BJ (cell line): ENCODE results near the gene TNPO1. TPM values are rescaled to one million over a fixed set of nuclear protein-coding genes. Genes with fewer than 3 reads are reported as not detected.

Source experiments
- CTCF ChIA-PET: fragments of 350-600 bp; formaldehyde crosslinking; extraction: SDS; loops from one replicate; lab custom pipeline; 2021; ENCODE audit warnings: antibody characterized with exemption, inconsistent platforms; lab: Yijun Ruan, JAX
- POLR2A ChIA-PET: fragments of 300-600 bp; sonication (Branson Sonifier 250); formaldehyde crosslinking; extraction: SDS; loops from one replicate; lab custom pipeline; 2021; ENCODE audit warnings: antibody characterized with exemption; lab: Charles Lee
- DNase-seq: peaks from one replicate; pipeline ENCODE4 v3.0.0-alpha.2; 2011; ENCODE audit warnings: low read depth
- H3K27me3 ChIP-seq: 2 replicates; pipeline ENCODE4 v1.6.0; 2011; ENCODE audit warnings: low read length; ENCODE audit not compliant: control insufficient read depth, insufficient read depth
- H3K36me3 ChIP-seq: 2 replicates; pipeline ENCODE4 v1.5.1; 2011; ENCODE audit warnings: low read length; ENCODE audit not compliant: control insufficient read depth, insufficient read depth
- H3K4me3 ChIP-seq: 2 replicates; pipeline ENCODE4 v1.5.1; 2011; ENCODE audit warnings: low read depth, mild to moderate bottlenecking, control low read depth, low read length
- CTCF ChIP-seq: IDR thresholded peaks from 2 replicates; pipeline ENCODE4 v1.5.1; 2011; ENCODE audit warnings: low read depth, mild to moderate bottlenecking, control low read depth, inconsistent platforms, low read length, moderate library complexity; ENCODE audit not compliant: insufficient read depth
- polyA plus RNA-seq: library from polyadenylated mRNA; depleted of rRNA; stranded (reverse); fragments of >200 nt; gene quantifications from 2 replicates; pipeline ENCODE4 v1.2.3, GENCODE V29; 2011

TNPO1 gene
- polyA plus RNA-seq, 1 experiment = 49.6 TPM

- no peaks in the 10 kb centered on the region for H3K36me3 ChIP-seq
- CTCF ChIA-PET = interaction anchor here (0.6 to 1.7 kb wide), 6 partner anchors 9 to 360 kb away, joined by 3 to 5 read pairs (median 4); no protein-coding TSS in a partner anchor
- no peaks in the 10 kb centered on the region for H3K27me3 ChIP-seq
- no peak for DNase-seq
- no peak for TF ChIP-seq CTCF
- no peak overlapping the region for H3K4me3 ChIP-seq
- POLR2A ChIA-PET = interaction anchor here (1.0 kb wide), 1 partner anchor 9 kb away, joined by 3 read pairs; no protein-coding TSS in a partner anchor
Observed at GRCh38 chr5:72829707-72830106, 13.2 kb downstream of the TNPO1 start.

- no peak for DNase-seq
- Histone ChIP-seq H3K4me3 (no peak overlapping the region), H3K36me3 (no peaks in the 10 kb centered on the region), H3K27me3 (no peaks in the 10 kb centered on the region)
- ChIA-PET POLR2A (interaction anchor here (0.6 to 1.0 kb wide), 2 partner anchors 8 to 353 kb away, joined by 3 read pairs; no protein-coding TSS in a partner anchor), CTCF (interaction anchor here (0.6 to 1.7 kb wide), 4 partner anchors 11 to 359 kb away, joined by 3 to 5 read pairs (median 4); no protein-coding TSS in a partner anchor)
- TF ChIP-seq CTCF = no peak
Observed at GRCh38 chr5:72830362-72830761, 13.9 kb downstream of the TNPO1 start.

- no peak overlapping the region for H3K4me3 ChIP-seq
- DNase-seq = no peak
- H3K36me3 ChIP-seq = no peaks in the 10 kb centered on the region
- no peaks in the 10 kb centered on the region for H3K27me3 ChIP-seq
- ChIA-PET CTCF (no interaction called here), POLR2A (no interaction called here)
- no peak for TF ChIP-seq CTCF
Observed at GRCh38 chr5:72831685-72832084, 15.2 kb downstream of the TNPO1 start.

- H3K4me3 ChIP-seq = no peak overlapping the region
- H3K36me3 ChIP-seq = no peaks in the 10 kb centered on the region
- ChIA-PET CTCF (interaction anchor here (0.6 kb wide), 1 partner anchor 292 kb away, joined by 3 read pairs; no protein-coding TSS in a partner anchor), POLR2A (no interaction called here)
- H3K27me3 ChIP-seq = no peaks in the 10 kb centered on the region
- no peak for TF ChIP-seq CTCF
- DNase-seq = no peak
Observed at GRCh38 chr5:72834924-72835323, 18.5 kb downstream of the TNPO1 start.

GRCh38 chr5:72835633-72836032 is 19.2 kb downstream of the TNPO1 start:
- TF ChIP-seq CTCF = no peak
- CTCF ChIA-PET = no interaction called here

More at GRCh38 chr5:72835633-72836032, 19.2 kb downstream of the TNPO1 start:
- Histone ChIP-seq H3K27me3 (no peaks in the 10 kb centered on the region), H3K4me3 (no peak overlapping the region), H3K36me3 (no peaks in the 10 kb centered on the region)
- POLR2A ChIA-PET = no interaction called here
- no peak for DNase-seq
